ENCODE data around the gene CABCOCO1. TPM values are rescaled to one million over a fixed set of nuclear protein-coding genes. Genes with fewer than 3 reads are reported as not detected.

The CABCOCO1 gene
- total and polyA plus RNA-seq, 4 donors, result 3.8 to 15.4 (median 10.1) TPM

GRCh38 chr10:61757525-61758397, 95.0 kb downstream of the CABCOCO1 start:
- no peak for DNase-seq
- no peak for TF ChIP-seq CTCF (IDR thresholded peaks at IDR 0.05; ENCODE audit: control extremely low read depth, extremely low read depth)
- no peaks in the 10 kb centered on the region for H3K27me3 ChIP-seq (ENCODE audit: control insufficient read depth in 3 of 3, insufficient read depth in 3 of 3, low read length in 2 of 3)
- no peak overlapping the region for H3K4me3 ChIP-seq
- H3K4me1 ChIP-seq (ENCODE audit: control insufficient read depth in 5 of 5, insufficient read depth in 5 of 5, low read length in 5 of 5), result peaks cover 0 to 26% (median 4%) of the 10 kb centered on the region in 5 donors
- no peak overlapping the region for H3K27ac ChIP-seq (ENCODE audit: low read depth in 1 of 2, low read length in 1 of 2)
- no peaks in the 10 kb centered on the region for H3K36me3 ChIP-seq (ENCODE audit: control insufficient read depth in 4 of 4, insufficient read depth in 4 of 4, low read length in 4 of 4)
- H3K9ac ChIP-seq (ENCODE audit: insufficient read depth in 1 of 2, low read length in 2 of 2), result no peak overlapping the region
- no peaks in the 10 kb centered on the region for H3K9me3 ChIP-seq (ENCODE audit: control insufficient read depth in 4 of 4, insufficient read depth in 3 of 4, low read length in 3 of 4)
- WGBS, 2 donors, result 57 to 75% methylated on average over 2 of the region's 2 CpGs
- no peak for ATAC-seq (ENCODE audit: insufficient read depth, low FRiP score)

- WGBS, 2 donors, result 72% methylated on average over 3 of the region's 3 CpGs
- Histone ChIP-seq H3K9ac (ENCODE audit: insufficient read depth in 1 of 2, low read length in 2 of 2) (no peak overlapping the region), H3K36me3 (ENCODE audit: control insufficient read depth in 4 of 4, insufficient read depth in 4 of 4, low read length in 4 of 4) (no peaks in the 10 kb centered on the region), H3K27ac (ENCODE audit: low read depth in 1 of 2, low read length in 1 of 2) (no peak overlapping the region), H3K27me3 (ENCODE audit: control insufficient read depth in 3 of 3, insufficient read depth in 3 of 3, low read length in 2 of 3) (no peaks in the 10 kb centered on the region), H3K9me3 (ENCODE audit: control insufficient read depth in 4 of 4, insufficient read depth in 3 of 4, low read length in 3 of 4) (no peaks in the 10 kb centered on the region), H3K4me3 (no peak overlapping the region), H3K4me1 (ENCODE audit: control insufficient read depth in 5 of 5, insufficient read depth in 5 of 5, low read length in 5 of 5) (peaks cover 0 to 26% (median 4%) of the 10 kb centered on the region in 5 donors)
- no peak for DNase-seq
- no peak for ATAC-seq (ENCODE audit: insufficient read depth, low FRiP score)
- TF ChIP-seq CTCF (IDR thresholded peaks at IDR 0.05; ENCODE audit: control extremely low read depth, extremely low read depth), result no peak
These were observed 95.7 kb downstream of the CABCOCO1 start for GRCh38 chr10:61758433-61758832.

GRCh38 chr10:61759751-61760150, 97.0 kb downstream of the CABCOCO1 start:
- WGBS, 2 donors, result 92 to 97% methylated on average over 4 of the region's 4 CpGs

More at GRCh38 chr10:61759751-61760150, 97.0 kb downstream of the CABCOCO1 start:
- Histone ChIP-seq H3K9ac (ENCODE audit: insufficient read depth in 1 of 2, low read length in 2 of 2) (no peak overlapping the region), H3K4me1 (ENCODE audit: control insufficient read depth in 5 of 5, insufficient read depth in 5 of 5, low read length in 5 of 5) (peaks cover 0 to 23% (median 1%) of the 10 kb centered on the region in 5 donors), H3K4me3 (no peak overlapping the region), H3K36me3 (ENCODE audit: control insufficient read depth in 4 of 4, insufficient read depth in 4 of 4, low read length in 4 of 4) (no peaks in the 10 kb centered on the region), H3K27me3 (ENCODE audit: control insufficient read depth in 3 of 3, insufficient read depth in 3 of 3, low read length in 2 of 3) (no peaks in the 10 kb centered on the region), H3K9me3 (ENCODE audit: control insufficient read depth in 4 of 4, insufficient read depth in 3 of 4, low read length in 3 of 4) (no peaks in the 10 kb centered on the region), H3K27ac (ENCODE audit: low read depth in 1 of 2, low read length in 1 of 2) (no peak overlapping the region)
- TF ChIP-seq CTCF (IDR thresholded peaks at IDR 0.05; ENCODE audit: control extremely low read depth, extremely low read depth), result no peak
- ATAC-seq (ENCODE audit: insufficient read depth, low FRiP score) (no peak), DNase-seq (no peak)

Data from lung (tissue), 12 donors.